GM19452 (cell line): ENCODE data around the gene ST6GALNAC6.
"Not testable (repeated sequence)": the region's sequence is repeated elsewhere in the genome, so short reads cannot be mapped to it uniquely, and the experiment has no call there.

Source experiments
- ATAC-seq: cut with Tn5 transposase; IDR thresholded peaks from one replicate; pipeline ENCODE4 v1.9.1; 2021; ENCODE audit not compliant: unreplicated experiment

ST6GALNAC6 gene

DNA sequence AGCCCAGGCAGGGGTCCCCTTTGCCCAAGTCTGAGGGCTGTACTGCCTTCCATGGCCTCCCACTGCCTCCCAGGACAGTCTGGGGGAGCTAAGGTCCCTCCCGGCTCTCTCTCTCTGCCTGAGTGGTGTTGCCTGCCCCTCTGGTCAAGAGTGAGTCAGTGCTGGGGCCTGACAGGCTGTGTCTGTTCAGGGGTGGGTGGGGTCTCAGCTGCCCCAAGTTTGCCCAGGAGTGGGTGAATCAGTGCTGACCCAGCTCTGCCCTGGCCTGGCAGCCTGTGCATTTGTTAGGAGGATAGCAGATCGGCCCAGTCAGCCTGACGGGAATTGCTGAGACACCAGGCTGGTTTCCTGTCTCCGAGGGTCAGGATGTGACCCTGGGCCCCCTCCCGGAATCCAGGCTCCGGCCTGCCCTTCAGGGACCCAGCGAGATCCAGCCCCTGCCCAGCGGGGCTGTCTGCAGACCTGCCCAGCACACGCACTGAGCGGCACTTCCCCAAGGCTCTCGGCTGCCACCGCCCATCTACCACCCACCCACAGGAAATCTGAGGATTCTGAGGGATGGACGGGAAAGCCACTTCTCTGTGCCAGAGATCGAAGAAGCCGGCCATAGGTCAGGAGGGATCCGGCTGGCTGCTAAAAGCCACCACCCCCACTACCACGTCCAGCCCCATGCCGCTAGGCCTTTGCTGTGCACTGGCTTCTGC, 60.9 kb downstream of the ST6GALNAC6 start:
- ATAC-seq: no peak

DNA sequence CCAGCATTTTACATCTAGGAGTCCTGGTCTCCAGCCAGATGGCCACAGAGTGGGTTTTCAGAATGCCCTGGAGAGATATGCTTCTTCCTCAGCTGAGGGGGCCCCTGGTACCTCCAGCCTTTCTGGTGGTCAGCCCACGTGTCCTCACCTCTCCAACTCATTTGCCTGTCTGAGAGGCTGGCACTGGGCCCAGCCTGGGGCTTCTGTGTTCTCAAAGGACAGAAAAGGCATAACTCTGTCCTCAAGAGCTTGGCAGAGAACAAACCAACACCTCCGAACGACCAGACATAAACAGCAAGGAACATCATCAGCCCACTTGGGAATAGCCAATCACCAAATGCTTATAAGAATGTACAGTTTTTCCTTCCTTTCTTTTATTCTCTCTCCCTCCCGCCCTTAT, 62.1 kb downstream of the ST6GALNAC6 start:
- ATAC-seq: no peak

DNA sequence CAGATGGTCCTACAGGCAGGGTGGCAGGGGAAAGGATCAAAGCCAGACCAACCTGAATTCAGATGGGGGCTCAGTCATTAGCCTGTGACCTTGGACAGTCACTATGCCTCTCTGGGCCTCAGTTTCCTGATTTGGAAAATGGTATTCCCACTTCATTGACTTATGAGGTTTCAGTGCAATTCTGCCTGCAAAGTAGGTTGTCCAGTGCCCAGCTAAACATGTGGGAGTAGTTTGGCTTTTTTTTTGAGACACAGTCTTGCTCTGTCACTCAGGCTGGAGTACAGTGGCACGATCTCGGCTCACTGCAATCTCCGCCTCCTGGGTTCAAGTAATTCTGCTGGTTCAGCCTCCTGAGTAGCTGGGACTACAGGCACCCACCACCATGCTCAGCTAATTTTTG, 62.8 kb downstream of the ST6GALNAC6 start:
- not testable (repeated sequence) for ATAC-seq

DNA sequence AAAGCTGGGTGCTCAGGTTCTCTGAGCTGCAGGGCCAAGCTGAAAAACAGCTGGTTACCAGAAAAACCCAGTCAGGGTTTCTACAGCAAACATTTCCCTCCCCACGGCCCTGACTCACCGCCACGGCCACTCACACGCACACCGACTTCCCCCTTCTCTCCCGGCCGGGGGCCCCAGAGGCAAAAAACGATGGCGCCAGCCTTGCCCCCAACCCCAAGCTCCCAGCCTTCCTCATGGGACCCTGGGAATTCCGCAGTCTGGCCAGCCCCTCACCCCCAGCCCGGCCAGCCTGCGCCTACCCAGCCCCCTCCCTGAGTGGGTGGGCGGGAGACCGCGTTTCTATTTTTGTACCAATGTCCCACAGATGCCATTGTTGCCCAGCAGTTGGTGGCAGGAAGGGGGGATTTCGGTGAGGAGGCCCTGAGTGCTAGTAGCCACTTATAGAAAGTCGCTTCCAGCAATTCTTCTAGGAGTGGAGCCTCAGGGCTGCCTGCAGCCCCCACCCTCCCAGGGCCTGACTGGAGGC, 63.3 kb downstream of the ST6GALNAC6 start:
- ATAC-seq: no peak
